ENCODE data around the gene FAM241A.

Gene FAM241A

DNA sequence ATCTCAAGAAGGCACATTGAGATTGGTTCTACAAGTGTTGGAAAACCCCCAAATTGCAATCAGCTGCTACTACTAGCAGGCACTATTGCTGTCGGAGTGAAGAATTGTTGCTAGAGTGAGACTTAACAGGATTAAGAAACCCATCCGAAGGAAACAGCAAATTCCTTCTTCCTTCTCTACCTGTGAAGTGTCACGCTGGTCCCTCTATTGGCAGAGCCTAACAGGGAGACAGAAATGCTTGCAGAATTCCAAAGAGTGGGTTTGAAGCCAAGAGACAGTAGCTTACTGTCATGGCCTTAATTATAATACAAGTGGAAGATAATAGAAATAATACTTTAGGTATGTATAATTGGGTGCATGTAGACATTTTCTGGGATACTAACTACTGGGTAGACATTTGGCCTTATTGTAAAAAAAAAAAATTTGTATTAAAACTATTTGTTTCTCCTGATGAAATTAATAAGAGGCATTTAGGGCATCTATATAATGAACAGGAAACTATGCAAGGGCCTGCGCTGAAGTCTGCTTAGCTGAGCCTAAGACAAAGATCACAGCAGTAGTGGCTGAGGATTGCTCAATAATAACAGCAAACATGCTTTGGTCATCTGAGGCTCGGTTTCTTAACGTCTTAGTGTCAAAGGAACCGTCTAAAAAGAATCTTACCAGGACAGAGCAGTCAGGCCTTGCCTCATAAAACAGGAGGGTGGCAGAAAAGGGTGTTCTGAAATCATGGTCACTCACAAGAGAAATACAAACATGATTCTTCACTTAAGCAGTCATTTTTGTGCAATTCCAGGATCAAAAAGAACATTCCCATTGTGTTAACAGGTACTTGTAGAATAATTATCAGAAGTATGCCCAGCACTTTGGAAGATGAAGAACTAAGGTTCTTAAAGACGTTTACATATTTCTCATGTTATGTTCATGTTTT, 40.8 kb downstream of the FAM241A start:
- DNase-seq (ENCODE audit: low spot score): no peak
- in situ Hi-C loops (cut with MboI; ENCODE audit: low pct_unique_long_range_greater_than_20kb, low sequenced_read_pairs, unreplicated experiment): no loop called here
- TF ChIP-seq, protein P1, sequence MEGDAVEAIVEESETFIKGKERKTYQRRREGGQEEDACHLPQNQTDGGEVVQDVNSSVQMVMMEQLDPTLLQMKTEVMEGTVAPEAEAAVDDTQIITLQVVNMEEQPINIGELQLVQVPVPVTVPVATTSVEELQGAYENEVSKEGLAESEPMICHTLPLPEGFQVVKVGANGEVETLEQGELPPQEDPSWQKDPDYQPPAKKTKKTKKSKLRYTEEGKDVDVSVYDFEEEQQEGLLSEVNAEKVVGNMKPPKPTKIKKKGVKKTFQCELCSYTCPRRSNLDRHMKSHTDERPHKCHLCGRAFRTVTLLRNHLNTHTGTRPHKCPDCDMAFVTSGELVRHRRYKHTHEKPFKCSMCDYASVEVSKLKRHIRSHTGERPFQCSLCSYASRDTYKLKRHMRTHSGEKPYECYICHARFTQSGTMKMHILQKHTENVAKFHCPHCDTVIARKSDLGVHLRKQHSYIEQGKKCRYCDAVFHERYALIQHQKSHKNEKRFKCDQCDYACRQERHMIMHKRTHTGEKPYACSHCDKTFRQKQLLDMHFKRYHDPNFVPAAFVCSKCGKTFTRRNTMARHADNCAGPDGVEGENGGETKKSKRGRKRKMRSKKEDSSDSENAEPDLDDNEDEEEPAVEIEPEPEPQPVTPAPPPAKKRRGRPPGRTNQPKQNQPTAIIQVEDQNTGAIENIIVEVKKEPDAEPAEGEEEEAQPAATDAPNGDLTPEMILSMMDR (IDR thresholded peaks at IDR 0.05; ENCODE audit: extremely low read depth, insufficient read depth, missing control alignments): no peak

- TF ChIP-seq, protein P1 (IDR thresholded peaks at IDR 0.05; ENCODE audit: extremely low read depth, insufficient read depth, missing control alignments): no peak
- in situ Hi-C loops (cut with MboI; ENCODE audit: low pct_unique_long_range_greater_than_20kb, low sequenced_read_pairs, unreplicated experiment): no loop called here
- no peak for DNase-seq (ENCODE audit: low spot score)
These were observed 44.5 kb downstream of the FAM241A start for GRCh38 chr4:112189754-112190153.

DNA sequence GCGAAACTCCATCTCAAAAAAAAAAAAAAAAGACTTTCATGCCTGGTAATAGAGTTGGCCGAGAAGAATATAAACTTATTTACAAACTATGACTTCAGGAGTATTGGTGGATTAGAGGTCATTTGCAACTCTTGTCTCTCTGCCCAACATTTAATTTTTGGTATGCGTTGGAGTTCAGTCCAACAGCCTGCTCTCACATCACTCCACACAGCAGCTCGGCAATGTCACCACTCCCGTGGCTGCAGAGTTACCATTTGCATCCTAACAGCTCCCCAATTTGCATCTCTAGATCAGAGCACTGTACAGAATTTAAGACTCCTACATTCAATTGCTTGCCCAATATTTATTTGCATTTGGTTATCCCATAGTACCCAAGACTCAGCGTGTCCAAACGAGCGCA, 45.4 kb downstream of the FAM241A start:
- no peak for DNase-seq (ENCODE audit: low spot score)
- TF ChIP-seq, protein P1 (IDR thresholded peaks at IDR 0.05; ENCODE audit: extremely low read depth, insufficient read depth, missing control alignments): no peak
- in situ Hi-C loops (cut with MboI; ENCODE audit: low pct_unique_long_range_greater_than_20kb, low sequenced_read_pairs, unreplicated experiment): no loop called here

DNA sequence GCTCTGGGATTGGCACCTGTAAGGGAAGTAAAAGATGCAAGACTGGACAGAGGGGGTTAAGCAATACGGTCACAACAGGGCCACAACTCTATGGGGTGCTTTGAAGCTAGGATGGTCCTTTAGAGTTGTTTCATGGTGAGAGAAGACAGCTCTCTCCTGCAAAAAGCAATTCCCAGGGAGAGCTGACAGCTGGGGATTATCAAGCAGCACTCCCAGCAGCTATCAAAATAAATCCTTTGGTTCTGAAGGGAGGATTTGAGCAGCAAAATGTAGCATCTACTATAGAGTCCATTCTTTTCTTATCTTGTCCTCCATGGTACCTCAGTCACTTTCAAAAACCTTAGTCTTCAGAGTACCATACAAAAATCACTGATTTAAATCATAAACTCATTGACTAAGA, 51.2 kb downstream of the FAM241A start:
- TF ChIP-seq, protein P1 (IDR thresholded peaks at IDR 0.05; ENCODE audit: extremely low read depth, insufficient read depth, missing control alignments): no peak
- in situ Hi-C loops (cut with MboI; ENCODE audit: low pct_unique_long_range_greater_than_20kb, low sequenced_read_pairs, unreplicated experiment): no loop called here
- DNase-seq (ENCODE audit: low spot score): no peak

DNA sequence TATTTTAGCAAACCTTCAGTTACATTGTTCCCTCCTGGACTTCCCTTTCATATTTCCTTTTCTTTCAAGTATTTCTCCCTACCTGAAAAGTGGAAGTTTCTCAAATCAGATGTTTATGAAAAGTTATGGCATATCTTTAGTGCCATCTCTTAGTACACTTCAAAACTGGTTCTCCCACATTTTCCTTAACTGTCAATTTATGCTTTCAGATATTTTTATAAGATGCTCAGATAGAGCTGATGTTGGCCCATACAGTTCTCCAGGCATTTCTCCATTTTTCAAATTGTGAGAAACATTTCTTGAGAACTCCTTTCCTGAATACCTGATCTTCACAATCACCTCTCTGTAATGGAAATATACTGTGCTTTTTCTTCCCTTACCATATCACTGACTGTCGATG, 53.8 kb downstream of the FAM241A start:
- TF ChIP-seq, protein P1 (IDR thresholded peaks at IDR 0.05; ENCODE audit: extremely low read depth, insufficient read depth, missing control alignments): no peak
- DNase-seq (ENCODE audit: low spot score): no peak
- in situ Hi-C loops (cut with MboI; ENCODE audit: low pct_unique_long_range_greater_than_20kb, low sequenced_read_pairs, unreplicated experiment): no loop called here

DNA sequence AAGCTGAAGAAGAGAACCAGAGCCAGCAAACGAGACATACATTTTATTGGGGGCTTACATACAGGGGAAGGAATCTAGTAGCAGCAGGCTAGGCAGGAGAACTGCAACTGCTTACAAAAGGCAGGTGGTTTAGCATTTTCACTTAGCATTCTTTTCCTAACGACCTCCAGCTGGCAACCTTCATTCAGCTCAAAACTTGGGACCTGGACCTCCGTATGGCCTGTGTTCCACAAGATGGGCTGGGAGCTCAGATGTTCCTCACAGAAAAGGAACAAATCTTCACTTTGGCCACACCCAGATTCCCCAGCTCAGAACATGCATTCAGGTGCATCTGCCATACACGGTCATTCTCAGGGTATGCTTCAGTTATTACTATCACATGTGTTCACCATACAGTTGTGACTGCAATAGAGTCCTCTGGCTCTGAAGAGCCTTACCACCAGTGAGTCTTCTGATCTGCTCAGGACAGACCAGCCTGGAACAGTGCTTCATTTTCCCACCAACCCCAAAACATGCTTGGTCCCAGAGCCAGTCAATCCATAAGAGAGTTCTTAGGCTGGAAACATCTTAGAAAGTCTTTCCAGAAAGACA, 56.8 kb downstream of the FAM241A start:
- TF ChIP-seq, protein P1 (IDR thresholded peaks at IDR 0.05; ENCODE audit: extremely low read depth, insufficient read depth, missing control alignments): no peak
- no peak for DNase-seq (ENCODE audit: low spot score)
- in situ Hi-C loops (cut with MboI; ENCODE audit: low pct_unique_long_range_greater_than_20kb, low sequenced_read_pairs, unreplicated experiment): no loop called here

Measured in GM13977 (cell line).